Activated gamma-delta T cell (primary cell): ENCODE data around the gene HAAO.
"Not testable (repeated sequence)": the region's sequence is repeated elsewhere in the genome, so short reads cannot be mapped to it uniquely, and the experiment has no call there.

Source experiments
- DNase-seq: peaks from one replicate; lab custom pipeline; 2025; lab: John Stamatoyannopoulos, UW
- total RNA-seq, 2 donors: gene quantifications; one replicate each; lab custom pipeline; 2026; lab: John Stamatoyannopoulos, UW

The HAAO gene
- 0.31 to 0.44 reads per million in 2 donors for total RNA-seq

GRCh38 chr2:42792583-42793333 is at the start of gene HAAO:
HAAO (minus strand) TSS chr2:42792583; CDS start chr2:42792536, 47 bp downstream.
- no peak for DNase-seq

- no peak for DNase-seq
Observed at GRCh38 chr2:42841344-42841743, 49.0 kb upstream of the HAAO start.

- DNase-seq, result no peak
Observed at GRCh38 chr2:42840760-42841159, 48.4 kb upstream of the HAAO start.

GRCh38 chr2:42839809-42840501 is 47.6 kb upstream of the HAAO start:
- no peak for DNase-seq

- DNase-seq, result no peak
Observed at GRCh38 chr2:42838133-42838532, 45.8 kb upstream of the HAAO start.

GRCh38 chr2:42835577-42836371 is 43.4 kb upstream of the HAAO start:
- DNase-seq, result no peak

- no peak for DNase-seq
Observed at GRCh38 chr2:42834161-42834560, 41.8 kb upstream of the HAAO start.

- no peak for DNase-seq
Observed at GRCh38 chr2:42832289-42832634, 39.9 kb upstream of the HAAO start.

GRCh38 chr2:42831575-42832288 is 39.3 kb upstream of the HAAO start:
- DNase-seq, result not testable (repeated sequence)

GRCh38 chr2:42830922-42831574 is 38.7 kb upstream of the HAAO start:
- DNase-seq, result no peak

GRCh38 chr2:42829671-42830440 is 37.5 kb upstream of the HAAO start:
- DNase-seq, result no peak

GRCh38 chr2:42828487-42829425 is 36.4 kb upstream of the HAAO start:
- DNase-seq, result peak; percentile 23

- DNase-seq, result peak; percentile 38
Observed at GRCh38 chr2:42827647-42828486, 35.5 kb upstream of the HAAO start.

GRCh38 chr2:42826231-42826630 is 33.8 kb upstream of the HAAO start:
- no peak for DNase-seq

- no peak for DNase-seq
Observed at GRCh38 chr2:42824454-42824807, 32.0 kb upstream of the HAAO start.

- DNase-seq, result no peak
Observed at GRCh38 chr2:42823744-42824453, 31.5 kb upstream of the HAAO start.

- DNase-seq, result no peak
Observed at GRCh38 chr2:42819160-42819559, 26.8 kb upstream of the HAAO start.

GRCh38 chr2:42815726-42816125 is 23.3 kb upstream of the HAAO start:
- DNase-seq, result no peak
